HepG2 (cell line): ENCODE measurements around the gene SAP25. TPM values are rescaled to one million over a fixed set of nuclear protein-coding genes. Genes with fewer than 3 reads are reported as not detected.
A peak's percentile ranks its signal among the peaks of the same experiment; 100 is the strongest.

Source experiments
- AHR ChIP-seq: IDR thresholded peaks from 2 replicates; pipeline ENCODE4 v1.6.1; 2018; ENCODE audit warnings: missing genetic modification reagents, missing compliant biosample characterization
- ATF1 ChIP-seq: IDR thresholded peaks from 2 replicates; pipeline ENCODE4 v1.6.1; 2016; ENCODE audit warnings: mild to moderate bottlenecking, control low read depth
- GLI4 ChIP-seq: sonication (generic); formaldehyde crosslinking; IDR thresholded peaks from 2 replicates; pipeline ENCODE4 v1.5.1; 2020; ENCODE audit warnings: missing genetic modification reagents, mild to moderate bottlenecking, moderate library complexity, borderline replicate concordance
- KDM3A ChIP-seq: IDR thresholded peaks from 2 replicates; pipeline ENCODE4 v1.6.1; 2018; ENCODE audit warnings: low read depth, missing compliant biosample characterization
- NCOR1 ChIP-seq: fragments of 200-600 bp; sonication (generic); IDR thresholded peaks from 2 replicates; pipeline ENCODE4 v1.7.0; 2017; ENCODE audit warnings: antibody characterized with exemption, low read length, borderline replicate concordance
- RNF2 ChIP-seq: fragments of 450-650 bp; conservative IDR thresholded peaks from 2 replicates; pipeline ENCODE4 v1.6.1; 2016; ENCODE audit warnings: low read depth
- RXRB ChIP-seq: IDR thresholded peaks from 2 replicates; pipeline ENCODE4 v1.6.1; 2016; ENCODE audit warnings: borderline replicate concordance, missing genetic modification reagents, missing compliant biosample characterization
- SMC3 ChIP-seq: IDR thresholded peaks from 2 replicates; pipeline ENCODE4 v1.6.1; 2011; ENCODE audit warnings: low read length, improper control_type of control experiment
- SOX5 ChIP-seq: IDR thresholded peaks from 2 replicates; pipeline ENCODE4 v1.6.1; 2016; ENCODE audit warnings: borderline replicate concordance
- SRSF4 ChIP-seq: fragments of 200-400 bp; formaldehyde crosslinking; IDR thresholded peaks from one replicate; pipeline ENCODE4 v1.6.1; 2018; ENCODE audit warnings: mild to moderate bottlenecking, low read depth, low read length, moderate library complexity; ENCODE audit not compliant: poor library complexity, severe bottlenecking
- TCF7 ChIP-seq: sonication (generic); IDR thresholded peaks from 2 replicates; pipeline ENCODE4 v1.6.1; 2016; ENCODE audit warnings: antibody characterized with exemption, low read depth
- ZBTB49 ChIP-seq: sonication (generic); formaldehyde crosslinking; IDR thresholded peaks from 2 replicates; pipeline ENCODE4 v1.4.0; 2020; ENCODE audit warnings: missing genetic modification reagents, borderline replicate concordance
- ZFY ChIP-seq: sonication (generic); formaldehyde crosslinking; IDR thresholded peaks from 2 replicates; pipeline ENCODE4 v1.4.0; 2020; ENCODE audit warnings: missing genetic modification reagents
- ZNF329 ChIP-seq: sonication (generic); formaldehyde crosslinking; IDR thresholded peaks from 2 replicates; pipeline ENCODE4 v1.9.0; 2021; ENCODE audit warnings: low read depth, mild to moderate bottlenecking, missing genetic modification reagents
- ZNF547 ChIP-seq: sonication (generic); formaldehyde crosslinking; IDR thresholded peaks from 2 replicates; pipeline ENCODE4 v1.5.1; 2020; ENCODE audit warnings: mild to moderate bottlenecking, missing genetic modification reagents
- ZNF549 ChIP-seq: sonication (generic); formaldehyde crosslinking; IDR thresholded peaks from 2 replicates; pipeline ENCODE4 v1.5.0; 2020; ENCODE audit warnings: missing genetic modification reagents
- ZNF580 ChIP-seq: IDR thresholded peaks from 2 replicates; pipeline ENCODE4 v1.6.1; 2016; ENCODE audit warnings: low read depth, borderline replicate concordance
- ZNF770 ChIP-seq: sonication (generic); formaldehyde crosslinking; IDR thresholded peaks from 2 replicates; pipeline ENCODE4 v1.5.0; 2020; ENCODE audit warnings: mild to moderate bottlenecking, missing genetic modification reagents
- polyA plus RNA-seq, 8 experiments: library from polyadenylated mRNA; depleted of rRNA in 3 of 8; stranded (reverse) in 7 of 8; unstranded in 1 of 8; fragments of >200 nt; fragmentation: Illumina TruSeq in 4 of 8; extraction: Trizol in 4 of 8; gene quantifications; 2 replicates each; pipeline versions ENCODE4 v1.2.1 to v1.2.3, GENCODE V29; 2011 to 2016; ENCODE audit warnings: low read depth in 4 of 8, missing spikeins in 1 of 8, mixed read lengths in 1 of 8; ENCODE audit not compliant: insufficient read depth in 1 of 8
- total RNA-seq, 5 experiments: library from RNA; depleted of rRNA; stranded (reverse); fragments of >200 nt; fragmentation: Illumina TruSeq; extraction: Trizol; gene quantifications; 2 replicates each; pipeline ENCODE4 v1.2.3, GENCODE V29; 2016; ENCODE audit warnings: low read depth in 1 of 5
- TF ChIP-seq, protein P1 (sequence below): sonication (generic); formaldehyde crosslinking; IDR thresholded peaks from 2 replicates; pipeline ENCODE4 v1.8.1; 2023; ENCODE audit warnings: mild to moderate bottlenecking, missing genetic modification reagents
- TF ChIP-seq, protein P2 (sequence below): IDR thresholded peaks from 2 replicates; pipeline ENCODE4 v1.6.1; 2016; ENCODE audit warnings: low read depth
- TF ChIP-seq, protein P3 (sequence below): sonication (generic); IDR thresholded peaks from 2 replicates; pipeline ENCODE4 v1.6.1; 2016; ENCODE audit warnings: low read depth, borderline replicate concordance

Gene SAP25
- total and polyA plus RNA-seq, 2 of the 13 experiments (the other 11 are each of a cell fraction or from before 2014, with no cell fraction given): 0.15 to 0.20 TPM

DNA sequence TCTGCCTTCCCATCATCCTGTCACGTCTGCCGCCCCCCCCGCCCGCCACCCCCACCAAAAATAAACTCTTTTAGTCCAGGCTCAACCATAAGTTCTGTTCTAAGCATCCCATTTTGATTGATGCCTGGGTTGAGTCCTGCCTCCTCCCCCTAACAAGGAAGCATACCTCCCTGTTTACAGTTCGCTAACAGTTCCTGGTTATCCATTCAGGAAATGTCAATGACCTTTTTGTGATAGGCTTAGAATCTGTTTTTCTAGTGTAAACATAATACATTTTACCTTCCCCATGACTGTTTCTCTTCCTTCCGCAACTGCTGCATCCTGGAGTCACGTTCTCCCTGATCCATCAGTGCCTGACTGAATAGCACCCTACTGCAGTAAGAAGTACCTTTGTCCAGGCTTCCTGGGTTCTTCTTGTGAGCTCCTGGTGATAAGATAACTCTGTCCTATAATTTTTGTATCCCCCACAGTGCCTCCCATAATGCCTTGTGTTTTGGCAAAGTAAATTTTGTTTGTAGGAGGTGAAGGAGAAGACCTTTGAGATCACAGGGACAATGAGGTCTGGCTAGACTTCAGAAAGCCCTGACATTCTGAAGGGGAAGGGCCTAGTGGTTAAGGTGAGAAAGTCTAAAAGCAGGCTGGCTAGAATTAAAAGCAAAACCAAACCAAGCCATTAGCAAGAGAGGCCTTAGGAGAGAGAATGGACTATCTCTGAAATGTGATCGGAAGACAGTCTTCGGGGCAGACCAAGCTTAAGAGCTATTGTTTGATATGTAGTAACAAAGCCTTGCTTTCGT lies 27.4 kb downstream of the SAP25 start (continued):
- TF ChIP-seq ZNF770 (CRISPR knock-in tag) (0 out of 2 replicates have a peak, but pooled peaks have one; percentile 8), ZFY (CRISPR knock-in tag) (peak; percentile 21; the same call in 1 of the 2 replicates), ZNF580 (CRISPR knock-in tag) (0 out of 2 replicates have a peak, but pooled peaks have one; percentile 30), KDM3A (CRISPR knock-in tag) (0 out of 2 replicates have a peak, but pooled peaks have one; percentile 23), ZNF547 (0 out of 2 replicates have a peak, but pooled peaks have one; percentile 3), SOX5 (CRISPR knock-in tag) (peak; percentile 93), ATF1 (CRISPR knock-in tag) (peak; percentile 75), SMC3 (no peak), ZBTB49 (CRISPR knock-in tag) (no peak), ZNF549 (CRISPR knock-in tag) (no peak), RXRB (CRISPR knock-in tag) (peak; percentile 96), RNF2 (no peak), AHR (no peak), SRSF4 (no peak), ZNF329 (CRISPR knock-in tag) (peak; percentile 93), TCF7 (peak; percentile 40), NCOR1 (peak; percentile 69; the same call in 1 of the 2 replicates), GLI4 (CRISPR knock-in tag) (no peak)
- TF ChIP-seq, protein P1, sequence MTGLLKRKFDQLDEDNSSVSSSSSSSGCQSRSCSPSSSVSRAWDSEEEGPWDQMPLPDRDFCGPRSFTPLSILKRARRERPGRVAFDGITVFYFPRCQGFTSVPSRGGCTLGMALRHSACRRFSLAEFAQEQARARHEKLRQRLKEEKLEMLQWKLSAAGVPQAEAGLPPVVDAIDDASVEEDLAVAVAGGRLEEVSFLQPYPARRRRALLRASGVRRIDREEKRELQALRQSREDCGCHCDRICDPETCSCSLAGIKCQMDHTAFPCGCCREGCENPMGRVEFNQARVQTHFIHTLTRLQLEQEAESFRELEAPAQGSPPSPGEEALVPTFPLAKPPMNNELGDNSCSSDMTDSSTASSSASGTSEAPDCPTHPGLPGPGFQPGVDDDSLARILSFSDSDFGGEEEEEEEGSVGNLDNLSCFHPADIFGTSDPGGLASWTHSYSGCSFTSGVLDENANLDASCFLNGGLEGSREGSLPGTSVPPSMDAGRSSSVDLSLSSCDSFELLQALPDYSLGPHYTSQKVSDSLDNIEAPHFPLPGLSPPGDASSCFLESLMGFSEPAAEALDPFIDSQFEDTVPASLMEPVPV (CRISPR knock-in tag): no peak
- TF ChIP-seq, protein P2, sequence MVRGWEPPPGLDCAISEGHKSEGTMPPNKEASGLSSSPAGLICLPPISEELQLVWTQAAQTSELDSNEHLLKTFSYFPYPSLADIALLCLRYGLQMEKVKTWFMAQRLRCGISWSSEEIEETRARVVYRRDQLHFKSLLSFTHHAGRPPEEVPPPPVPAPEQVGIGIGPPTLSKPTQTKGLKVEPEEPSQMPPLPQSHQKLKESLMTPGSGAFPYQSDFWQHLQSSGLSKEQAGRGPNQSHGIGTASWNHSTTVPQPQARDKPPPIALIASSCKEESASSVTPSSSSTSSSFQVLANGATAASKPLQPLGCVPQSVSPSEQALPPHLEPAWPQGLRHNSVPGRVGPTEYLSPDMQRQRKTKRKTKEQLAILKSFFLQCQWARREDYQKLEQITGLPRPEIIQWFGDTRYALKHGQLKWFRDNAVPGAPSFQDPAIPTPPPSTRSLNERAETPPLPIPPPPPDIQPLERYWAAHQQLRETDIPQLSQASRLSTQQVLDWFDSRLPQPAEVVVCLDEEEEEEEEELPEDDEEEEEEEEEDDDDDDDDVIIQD (CRISPR knock-in tag): peak; percentile 7; the same call in 1 of the 2 replicates
- TF ChIP-seq, protein P3, sequence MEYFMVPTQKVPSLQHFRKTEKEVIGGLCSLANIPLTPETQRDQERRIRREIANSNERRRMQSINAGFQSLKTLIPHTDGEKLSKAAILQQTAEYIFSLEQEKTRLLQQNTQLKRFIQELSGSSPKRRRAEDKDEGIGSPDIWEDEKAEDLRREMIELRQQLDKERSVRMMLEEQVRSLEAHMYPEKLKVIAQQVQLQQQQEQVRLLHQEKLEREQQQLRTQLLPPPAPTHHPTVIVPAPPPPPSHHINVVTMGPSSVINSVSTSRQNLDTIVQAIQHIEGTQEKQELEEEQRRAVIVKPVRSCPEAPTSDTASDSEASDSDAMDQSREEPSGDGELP: no peak; the same call in 1 of the 2 replicates
